ENCODE measurements around the gene CLIC4.

CLIC4 gene

GRCh38 chr1:24861821-24862727 is 116.8 kb downstream of the CLIC4 start:
- no peak for DNase-seq

- no peak for DNase-seq
Observed at GRCh38 chr1:24862775-24863483, 117.7 kb downstream of the CLIC4 start.

- DNase-seq, result no peak
Observed at GRCh38 chr1:24864370-24864777, 119.1 kb downstream of the CLIC4 start.

GRCh38 chr1:24865168-24865567 is 119.9 kb downstream of the CLIC4 start:
- no peak for DNase-seq

GRCh38 chr1:24865587-24865986 is 120.3 kb downstream of the CLIC4 start:
- no peak for DNase-seq

GRCh38 chr1:24866211-24867083 is 121.2 kb downstream of the CLIC4 start:
- no peak for DNase-seq

GRCh38 chr1:24867084-24867870 is 122.0 kb downstream of the CLIC4 start:
- no peak for DNase-seq

- no peak for DNase-seq
Observed at GRCh38 chr1:24868016-24868875, 123.0 kb downstream of the CLIC4 start.

GRCh38 chr1:24870551-24871195 is 125.4 kb downstream of the CLIC4 start:
- no peak for DNase-seq

- DNase-seq, result no peak
Observed at GRCh38 chr1:24871306-24871901, 126.2 kb downstream of the CLIC4 start.

- DNase-seq, result no peak
Observed at GRCh38 chr1:24872061-24872850, 127.0 kb downstream of the CLIC4 start.

GRCh38 chr1:24873148-24873547 is 127.9 kb downstream of the CLIC4 start:
- no peak for DNase-seq

- no peak for DNase-seq
Observed at GRCh38 chr1:24874056-24874455, 128.8 kb downstream of the CLIC4 start.

- DNase-seq, result no peak
Observed at GRCh38 chr1:24874611-24875234, 129.5 kb downstream of the CLIC4 start.

GRCh38 chr1:24875257-24875656 is 130.0 kb downstream of the CLIC4 start:
- no peak for DNase-seq

GRCh38 chr1:24875991-24876506 is 130.8 kb downstream of the CLIC4 start:
- no peak for DNase-seq

GRCh38 chr1:24878045-24878444 is 132.8 kb downstream of the CLIC4 start:
- no peak for DNase-seq
